OCI-LY7 (cell line): ENCODE results near the gene MGAT4D.

Experiments
- EZH2phosphoT487 ChIP-seq: fragments of 200-600 bp; sonication (generic); IDR thresholded peaks from 2 replicates; pipeline ENCODE4 v1.6.1; 2018; ENCODE audit warnings: low read depth, borderline replicate concordance, mild to moderate bottlenecking, mixed run types, antibody characterized with exemption, low read length, moderate library complexity, mixed read lengths
- TF ChIP-seq, protein P1 (sequence below): fragments of 200-600 bp; sonication (generic); conservative IDR thresholded peaks from 2 replicates; pipeline ENCODE4 v1.5.1; 2014; ENCODE audit warnings: mild to moderate bottlenecking, antibody characterized with exemption, low read length, moderate library complexity, mixed read lengths

GRCh38 chr4:140469791-140470733, 28.0 kb downstream of the MGAT4D start:
- TF ChIP-seq EZH2phosphoT487 = no peak
- TF ChIP-seq, protein P1, sequence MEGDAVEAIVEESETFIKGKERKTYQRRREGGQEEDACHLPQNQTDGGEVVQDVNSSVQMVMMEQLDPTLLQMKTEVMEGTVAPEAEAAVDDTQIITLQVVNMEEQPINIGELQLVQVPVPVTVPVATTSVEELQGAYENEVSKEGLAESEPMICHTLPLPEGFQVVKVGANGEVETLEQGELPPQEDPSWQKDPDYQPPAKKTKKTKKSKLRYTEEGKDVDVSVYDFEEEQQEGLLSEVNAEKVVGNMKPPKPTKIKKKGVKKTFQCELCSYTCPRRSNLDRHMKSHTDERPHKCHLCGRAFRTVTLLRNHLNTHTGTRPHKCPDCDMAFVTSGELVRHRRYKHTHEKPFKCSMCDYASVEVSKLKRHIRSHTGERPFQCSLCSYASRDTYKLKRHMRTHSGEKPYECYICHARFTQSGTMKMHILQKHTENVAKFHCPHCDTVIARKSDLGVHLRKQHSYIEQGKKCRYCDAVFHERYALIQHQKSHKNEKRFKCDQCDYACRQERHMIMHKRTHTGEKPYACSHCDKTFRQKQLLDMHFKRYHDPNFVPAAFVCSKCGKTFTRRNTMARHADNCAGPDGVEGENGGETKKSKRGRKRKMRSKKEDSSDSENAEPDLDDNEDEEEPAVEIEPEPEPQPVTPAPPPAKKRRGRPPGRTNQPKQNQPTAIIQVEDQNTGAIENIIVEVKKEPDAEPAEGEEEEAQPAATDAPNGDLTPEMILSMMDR = no peak
